Ovary (tissue), 3 donors: ENCODE results near the gene ADORA1.

Source experiments
- EP300 ChIP-seq: sonication (generic); formaldehyde crosslinking; IDR thresholded peaks from one replicate; pipeline ENCODE4 v1.6.1; 2017; ENCODE audit warnings: antibody characterized with exemption
- TF ChIP-seq, protein P1 (sequence below), 3 donors: fragments of 450-650 bp in 2 of 3; fragments of 200-600 bp in 1 of 3; IDR thresholded peaks; one replicate each; pipeline versions ENCODE4 v1.5.1 to v1.8.0; 2016 to 2022; ENCODE audit warnings: antibody characterized with exemption in 3 of 3, mild to moderate bottlenecking in 1 of 3
- donor health status: DM: no; HTN: no; CAD: no.

DNA sequence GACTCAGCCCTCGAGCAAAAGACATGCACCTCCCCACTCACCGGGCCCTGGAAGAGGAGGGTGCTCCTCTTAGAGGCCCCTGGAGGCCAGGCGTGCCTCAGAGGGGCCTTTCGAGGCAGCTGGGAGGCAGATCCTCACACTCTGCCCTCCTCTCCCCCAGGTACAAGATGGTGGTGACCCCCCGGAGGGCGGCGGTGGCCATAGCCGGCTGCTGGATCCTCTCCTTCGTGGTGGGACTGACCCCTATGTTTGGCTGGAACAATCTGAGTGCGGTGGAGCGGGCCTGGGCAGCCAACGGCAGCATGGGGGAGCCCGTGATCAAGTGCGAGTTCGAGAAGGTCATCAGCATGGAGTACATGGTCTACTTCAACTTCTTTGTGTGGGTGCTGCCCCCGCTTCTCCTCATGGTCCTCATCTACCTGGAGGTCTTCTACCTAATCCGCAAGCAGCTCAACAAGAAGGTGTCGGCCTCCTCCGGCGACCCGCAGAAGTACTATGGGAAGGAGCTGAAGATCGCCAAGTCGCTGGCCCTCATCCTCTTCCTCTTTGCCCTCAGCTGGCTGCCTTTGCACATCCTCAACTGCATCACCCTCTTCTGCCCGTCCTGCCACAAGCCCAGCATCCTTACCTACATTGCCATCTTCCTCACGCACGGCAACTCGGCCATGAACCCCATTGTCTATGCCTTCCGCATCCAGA lies 37.7 kb downstream of the ADORA1 start:
- TF ChIP-seq, protein P1, sequence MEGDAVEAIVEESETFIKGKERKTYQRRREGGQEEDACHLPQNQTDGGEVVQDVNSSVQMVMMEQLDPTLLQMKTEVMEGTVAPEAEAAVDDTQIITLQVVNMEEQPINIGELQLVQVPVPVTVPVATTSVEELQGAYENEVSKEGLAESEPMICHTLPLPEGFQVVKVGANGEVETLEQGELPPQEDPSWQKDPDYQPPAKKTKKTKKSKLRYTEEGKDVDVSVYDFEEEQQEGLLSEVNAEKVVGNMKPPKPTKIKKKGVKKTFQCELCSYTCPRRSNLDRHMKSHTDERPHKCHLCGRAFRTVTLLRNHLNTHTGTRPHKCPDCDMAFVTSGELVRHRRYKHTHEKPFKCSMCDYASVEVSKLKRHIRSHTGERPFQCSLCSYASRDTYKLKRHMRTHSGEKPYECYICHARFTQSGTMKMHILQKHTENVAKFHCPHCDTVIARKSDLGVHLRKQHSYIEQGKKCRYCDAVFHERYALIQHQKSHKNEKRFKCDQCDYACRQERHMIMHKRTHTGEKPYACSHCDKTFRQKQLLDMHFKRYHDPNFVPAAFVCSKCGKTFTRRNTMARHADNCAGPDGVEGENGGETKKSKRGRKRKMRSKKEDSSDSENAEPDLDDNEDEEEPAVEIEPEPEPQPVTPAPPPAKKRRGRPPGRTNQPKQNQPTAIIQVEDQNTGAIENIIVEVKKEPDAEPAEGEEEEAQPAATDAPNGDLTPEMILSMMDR (IDR thresholded peaks at IDR 0.05), result no peak
- no peak for TF ChIP-seq EP300
